Loucy (cell line): ENCODE data around the gene ZNF783.

Source experiments
- CTCF ChIP-seq: fragments of 200-600 bp; sonication (generic); conservative IDR thresholded peaks from 2 replicates; pipeline ENCODE4 v1.5.1; 2014; ENCODE audit warnings: mild to moderate bottlenecking, antibody characterized with exemption, low read length
- EZH2phosphoT487 ChIP-seq: fragments of 200-600 bp; IDR thresholded peaks from 2 replicates; pipeline ENCODE4 v1.6.1; 2018; ENCODE audit warnings: antibody characterized with exemption, mild to moderate bottlenecking, moderate library complexity, borderline replicate concordance

DNA sequence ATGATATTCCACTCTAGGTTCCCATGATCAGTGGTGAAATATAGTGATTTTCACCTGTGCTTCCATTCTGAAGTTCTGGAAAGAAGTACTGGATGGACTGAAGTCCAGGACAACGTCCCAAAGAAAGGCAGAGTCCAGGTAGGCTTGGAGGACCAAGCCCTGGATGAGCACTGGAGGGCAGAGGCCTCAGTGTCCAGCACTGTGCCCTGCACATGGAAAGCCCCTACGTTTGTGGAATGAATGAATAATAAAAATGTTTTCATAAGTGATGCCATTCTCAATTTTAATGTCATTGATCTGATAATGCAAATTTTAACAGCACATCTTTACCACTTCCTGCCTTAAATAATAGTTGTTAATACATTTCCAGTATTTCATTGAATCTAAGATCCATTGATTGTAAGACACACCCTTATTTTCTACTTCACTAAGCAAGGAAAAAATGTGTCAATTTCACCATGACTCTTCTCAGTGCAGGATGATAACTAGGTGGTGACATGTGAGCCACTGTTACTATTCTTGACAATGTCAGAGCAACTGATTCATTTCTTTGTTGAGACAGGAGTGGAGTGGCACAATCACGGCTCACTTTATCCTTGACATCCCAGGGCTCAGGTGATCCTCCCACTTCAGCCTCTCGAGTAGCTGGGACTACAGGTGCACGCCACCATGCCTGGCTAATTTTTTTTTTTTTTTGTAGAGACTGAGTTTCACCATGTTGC lies 35.2 kb downstream of the ZNF783 start:
- no peak for TF ChIP-seq CTCF
- TF ChIP-seq EZH2phosphoT487 = no peak
